ENCODE results near the gene CHST11.

The CHST11 gene

GRCh38 chr12:104709692-104710435, 253.1 kb downstream of the CHST11 start:
- no peak overlapping the region for H3K4me3 ChIP-seq (ENCODE audit: low read depth, low read length)

- no peak overlapping the region for H3K4me3 ChIP-seq (ENCODE audit: low read depth, low read length)
These were observed 254.4 kb downstream of the CHST11 start for GRCh38 chr12:104710940-104711689.

GRCh38 chr12:104712477-104712876, 255.7 kb downstream of the CHST11 start:
- H3K4me3 ChIP-seq (ENCODE audit: low read depth, low read length): no peak overlapping the region

GRCh38 chr12:104712968-104713367, 256.2 kb downstream of the CHST11 start:
- no peak overlapping the region for H3K4me3 ChIP-seq (ENCODE audit: low read depth, low read length)

GRCh38 chr12:104713444-104713843, 256.7 kb downstream of the CHST11 start:
- no peak overlapping the region for H3K4me3 ChIP-seq (ENCODE audit: low read depth, low read length)

GRCh38 chr12:104714369-104714768, 257.6 kb downstream of the CHST11 start:
- H3K4me3 ChIP-seq (ENCODE audit: low read depth, low read length): no peak overlapping the region

GRCh38 chr12:104716172-104716571, 259.4 kb downstream of the CHST11 start:
- H3K4me3 ChIP-seq (ENCODE audit: low read depth, low read length): no peak overlapping the region

- H3K4me3 ChIP-seq (ENCODE audit: low read depth, low read length): no peak overlapping the region
These were observed 261.7 kb downstream of the CHST11 start for GRCh38 chr12:104718304-104718929.

- H3K4me3 ChIP-seq (ENCODE audit: low read depth, low read length): no peak overlapping the region
These were observed 263.1 kb downstream of the CHST11 start for GRCh38 chr12:104719700-104720338.

GRCh38 chr12:104720339-104721038, 263.7 kb downstream of the CHST11 start:
- no peak overlapping the region for H3K4me3 ChIP-seq (ENCODE audit: low read depth, low read length)

GRCh38 chr12:104721039-104721405, 264.3 kb downstream of the CHST11 start:
- H3K4me3 ChIP-seq (ENCODE audit: low read depth, low read length): no peak overlapping the region

- no peak overlapping the region for H3K4me3 ChIP-seq (ENCODE audit: low read depth, low read length)
These were observed 265.2 kb downstream of the CHST11 start for GRCh38 chr12:104721936-104722335.

GRCh38 chr12:104722601-104723534, 266.1 kb downstream of the CHST11 start:
- no peak overlapping the region for H3K4me3 ChIP-seq (ENCODE audit: low read depth, low read length)

- no peak overlapping the region for H3K4me3 ChIP-seq (ENCODE audit: low read depth, low read length)
These were observed 267.1 kb downstream of the CHST11 start for GRCh38 chr12:104723895-104724294.

GRCh38 chr12:104724992-104725585, 268.3 kb downstream of the CHST11 start:
- no peak overlapping the region for H3K4me3 ChIP-seq (ENCODE audit: low read depth, low read length)

GRCh38 chr12:104725610-104726009, 268.9 kb downstream of the CHST11 start:
- H3K4me3 ChIP-seq (ENCODE audit: low read depth, low read length): no peak overlapping the region

- H3K4me3 ChIP-seq (ENCODE audit: low read depth, low read length): no peak overlapping the region
These were observed 271.1 kb downstream of the CHST11 start for GRCh38 chr12:104727726-104728465.

- H3K4me3 ChIP-seq (ENCODE audit: low read depth, low read length): no peak overlapping the region
These were observed 272.3 kb downstream of the CHST11 start for GRCh38 chr12:104729091-104729490.

Data from iPS-11a (cell line).